SJSA1 (cell line): ENCODE measurements around the gene UPK3BL2. TPM values are rescaled to one million over a fixed set of nuclear protein-coding genes. Genes with fewer than 3 reads are reported as not detected.
"Not testable (repeated sequence)": the region's sequence is repeated elsewhere in the genome, so short reads cannot be mapped to it uniquely, and the experiment has no call there.

Source experiments
- DNase-seq, 2 experiments: peaks; one replicate each; pipeline ENCODE4 v3.0.0-alpha.2; 2015 to 2020; ENCODE audit warnings: low spot score in 2 of 2, low read depth in 1 of 2
- H3K27ac ChIP-seq: fragments of 250-450 bp; sonication (Bioruptor Pico); 2 replicates; pipeline ENCODE4 v1.5.1; 2020; ENCODE audit warnings: mild to moderate bottlenecking, moderate library complexity
- H3K27me3 ChIP-seq: fragments of 250-450 bp; sonication (Bioruptor Pico); replicated peaks from 2 replicates; pipeline ENCODE4 v1.5.1; 2020; ENCODE audit warnings: mild to moderate bottlenecking, moderate library complexity
- H3K36me3 ChIP-seq: fragments of 250-450 bp; sonication (Bioruptor Pico); 2 replicates; pipeline ENCODE4 v1.5.1; 2020; ENCODE audit warnings: mild to moderate bottlenecking
- H3K4me1 ChIP-seq: fragments of 250-450 bp; sonication (Bioruptor Pico); replicated peaks from 2 replicates; pipeline ENCODE4 v1.6.1; 2021; ENCODE audit warnings: mild to moderate bottlenecking
- H3K4me3 ChIP-seq: fragments of 250-450 bp; sonication (Bioruptor Pico); 2 replicates; pipeline ENCODE4 v1.5.1; 2020; ENCODE audit warnings: mild to moderate bottlenecking
- H3K9me3 ChIP-seq: fragments of 250-450 bp; sonication (Bioruptor Pico); replicated peaks from 2 replicates; pipeline ENCODE4 v1.5.1; 2020; ENCODE audit warnings: mild to moderate bottlenecking
- total RNA-seq: library from RNA; depleted of rRNA; stranded (reverse); fragments of >200 nt; shearing (Covaris generic); gene quantifications from 2 replicates; pipeline ENCODE4 v1.2.3, GENCODE V29; 2014; rRNA removed

The UPK3BL2 gene, protein sequence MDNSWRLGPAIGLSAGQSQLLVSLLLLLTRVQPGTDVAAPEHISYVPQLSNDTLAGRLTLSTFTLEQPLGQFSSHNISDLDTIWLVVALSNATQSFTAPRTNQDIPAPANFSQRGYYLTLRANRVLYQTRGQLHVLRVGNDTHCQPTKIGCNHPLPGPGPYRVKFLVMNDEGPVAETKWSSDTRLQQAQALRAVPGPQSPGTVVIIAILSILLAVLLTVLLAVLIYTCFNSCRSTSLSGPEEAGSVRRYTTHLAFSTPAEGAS
- total RNA-seq: 0.24 and 1.6 TPM in 2 replicates

DNA sequence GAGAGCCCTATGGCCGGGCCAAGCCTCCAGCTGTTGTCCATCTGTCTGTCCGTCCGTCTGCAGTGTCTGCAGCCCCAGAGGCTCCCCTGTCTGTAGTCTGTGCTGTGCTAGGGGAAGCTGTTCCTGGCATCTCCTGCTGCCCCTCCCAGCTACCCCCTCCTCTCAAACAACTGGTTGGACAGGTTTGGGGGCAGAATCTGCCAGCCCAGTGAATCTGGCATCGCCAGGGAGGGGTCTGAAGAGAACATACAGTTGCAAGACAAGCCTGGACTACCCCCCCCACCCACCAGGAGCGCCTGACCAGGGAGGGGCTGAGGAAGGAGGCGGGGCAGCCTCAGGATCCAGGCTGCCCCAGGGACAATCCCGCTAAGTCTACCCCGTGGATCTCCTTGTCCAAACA is at the start of gene UPK3BL2:
TSS of gene UPK3BL2 (minus strand) at position 101 of the 400 bp plus-strand sequence. CDS start at position 41, 60 bp downstream.
- H3K27me3 ChIP-seq, H3K27ac ChIP-seq, H3K36me3 ChIP-seq: not testable (repeated sequence)

GRCh38 chr7:102592477-102593019 is 49.1 kb upstream of the UPK3BL2 start:
- H3K4me3 ChIP-seq, H3K36me3 ChIP-seq, H3K9me3 ChIP-seq, H3K27me3 ChIP-seq, H3K4me1 ChIP-seq, H3K27ac ChIP-seq: not testable (repeated sequence)
- DNase-seq: peak in 1 of 2 experiments; percentile 21

More for the DNA sequence above, at the start of gene UPK3BL2:
- not testable (repeated sequence) for DNase-seq, H3K9me3 ChIP-seq, H3K4me1 ChIP-seq, H3K4me3 ChIP-seq

DNA sequence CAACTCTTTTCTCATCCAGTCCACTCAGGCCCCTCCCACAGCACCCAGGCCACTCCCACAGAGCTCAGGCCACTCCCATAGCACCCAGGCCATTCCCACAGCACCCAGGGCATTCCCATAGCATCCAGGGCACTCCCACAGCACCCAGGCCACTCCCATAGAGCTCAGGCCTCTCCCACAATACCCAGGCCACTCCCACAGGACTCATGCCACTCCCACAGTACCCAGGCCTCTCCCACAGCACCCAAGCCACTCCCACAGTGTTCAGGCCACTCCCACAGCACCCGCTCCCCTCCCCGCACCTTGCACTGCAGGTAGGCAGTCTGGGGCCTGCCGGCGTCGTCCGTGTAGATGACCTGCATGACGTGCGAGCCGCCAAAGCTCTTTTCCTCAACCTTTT is 46.4 kb upstream of the UPK3BL2 start:
- DNase-seq, H3K27me3 ChIP-seq, H3K9me3 ChIP-seq, H3K4me3 ChIP-seq, H3K27ac ChIP-seq, H3K4me1 ChIP-seq, H3K36me3 ChIP-seq: not testable (repeated sequence)

- not testable (repeated sequence) for H3K36me3 ChIP-seq
Observed at GRCh38 chr7:102583495-102583894, 40.0 kb upstream of the UPK3BL2 start.

GRCh38 chr7:102581722-102582121 is 38.2 kb upstream of the UPK3BL2 start:
- DNase-seq, H3K9me3 ChIP-seq, H3K36me3 ChIP-seq, H3K27me3 ChIP-seq, H3K27ac ChIP-seq, H3K4me1 ChIP-seq, H3K4me3 ChIP-seq: not testable (repeated sequence)

More at GRCh38 chr7:102583495-102583894, 40.0 kb upstream of the UPK3BL2 start:
- H3K4me3 ChIP-seq, DNase-seq, H3K4me1 ChIP-seq, H3K27me3 ChIP-seq, H3K27ac ChIP-seq, H3K9me3 ChIP-seq: not testable (repeated sequence)

DNA sequence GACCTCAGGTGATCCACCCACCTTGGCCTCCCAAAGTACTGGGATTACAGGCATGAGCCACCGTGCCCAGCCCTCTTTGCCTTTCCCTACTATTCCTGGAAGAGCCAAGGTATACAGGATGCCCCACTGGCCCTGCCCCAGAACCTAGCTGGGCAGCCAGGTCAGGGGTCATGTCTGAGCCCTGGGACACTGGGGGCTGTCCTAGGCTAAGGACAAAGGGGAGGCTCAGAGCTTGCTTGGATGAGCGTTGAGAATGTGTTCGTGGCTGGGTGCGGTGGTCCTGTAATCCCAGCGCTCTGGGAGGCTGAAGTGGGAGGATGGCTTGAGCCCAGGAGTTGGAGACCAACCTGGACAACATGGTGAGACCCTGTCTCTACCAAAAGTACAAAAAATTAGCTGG is 35.0 kb upstream of the UPK3BL2 start:
- not testable (repeated sequence) for H3K27me3 ChIP-seq, H3K9me3 ChIP-seq, H3K36me3 ChIP-seq, H3K4me1 ChIP-seq, H3K4me3 ChIP-seq, H3K27ac ChIP-seq
- DNase-seq: peak in 1 of 2 experiments; percentile 40

DNA sequence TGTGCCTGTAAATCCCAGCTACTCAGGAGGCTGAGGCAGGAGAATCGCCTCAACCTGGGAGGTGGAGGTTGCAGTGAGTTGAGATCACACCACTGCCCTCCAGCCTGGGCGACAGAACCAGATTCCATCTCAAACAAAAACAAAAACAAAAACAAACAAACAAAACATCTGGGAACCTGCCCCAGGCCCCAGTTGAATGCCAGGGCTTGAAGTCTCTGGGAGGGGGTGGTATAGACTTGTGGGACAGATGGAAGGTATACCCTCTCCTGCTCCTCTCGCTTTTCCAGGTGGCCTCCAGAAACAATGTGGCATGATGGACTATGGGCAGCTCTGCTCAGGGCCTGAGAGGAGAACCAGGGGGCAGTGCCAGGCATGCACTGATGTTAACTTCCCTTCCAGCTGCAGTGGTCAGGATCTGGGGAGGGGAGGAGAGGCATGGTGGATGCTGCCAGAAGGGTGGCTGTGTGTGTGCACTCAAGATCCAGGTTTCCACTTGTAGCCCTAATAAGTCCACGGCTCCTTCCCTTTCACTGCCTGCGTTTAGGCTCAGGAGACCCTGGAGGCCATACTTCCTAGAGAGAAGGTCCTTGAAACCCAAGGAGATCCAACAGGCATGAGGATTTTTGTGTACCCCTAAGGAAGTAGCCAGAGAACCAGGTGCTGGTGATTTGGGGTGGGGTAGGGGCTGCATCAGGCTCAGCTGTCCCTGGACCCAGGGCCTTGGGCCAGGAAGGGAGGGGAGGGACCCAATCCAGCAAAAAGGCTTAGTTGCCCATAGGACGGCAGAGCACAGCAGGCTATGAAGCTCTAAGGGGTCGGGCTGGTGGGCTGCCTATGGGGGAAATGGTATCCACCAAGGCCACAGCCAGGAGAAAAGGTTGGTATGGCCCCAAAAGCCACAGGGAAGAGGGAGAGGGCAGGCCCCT is 34.1 kb upstream of the UPK3BL2 start:
- H3K9me3 ChIP-seq, H3K4me1 ChIP-seq, H3K4me3 ChIP-seq, H3K27me3 ChIP-seq, H3K27ac ChIP-seq, H3K36me3 ChIP-seq: not testable (repeated sequence)
- peak in 1 of 2 experiments; percentile 39 for DNase-seq

- not testable (repeated sequence) for H3K4me1 ChIP-seq, H3K27ac ChIP-seq, H3K4me3 ChIP-seq, DNase-seq, H3K9me3 ChIP-seq, H3K36me3 ChIP-seq, H3K27me3 ChIP-seq
Observed at GRCh38 chr7:102576363-102576762, 32.9 kb upstream of the UPK3BL2 start.

DNA sequence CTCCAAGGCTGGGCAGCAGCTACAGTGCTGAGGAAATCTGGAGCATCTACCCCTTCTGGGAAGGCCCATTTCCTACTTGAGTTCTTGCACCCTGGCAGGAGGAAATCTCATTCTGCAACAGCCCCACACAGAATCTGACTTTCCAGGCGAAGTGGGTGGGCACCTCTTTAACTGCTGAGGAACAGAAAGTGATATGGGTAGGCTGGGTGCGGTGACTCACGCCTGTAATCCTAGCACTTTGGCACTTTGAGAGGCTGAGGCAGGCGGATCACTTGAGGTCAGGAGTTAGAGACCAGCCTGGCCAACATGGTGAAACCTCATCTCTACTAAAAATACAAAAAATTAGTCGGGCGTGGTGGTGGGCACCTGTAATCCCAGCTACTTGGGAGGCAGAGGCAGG is 31.1 kb upstream of the UPK3BL2 start:
- H3K27me3 ChIP-seq, H3K9me3 ChIP-seq, H3K36me3 ChIP-seq, H3K27ac ChIP-seq, H3K4me1 ChIP-seq, H3K4me3 ChIP-seq, DNase-seq: not testable (repeated sequence)

- H3K27ac ChIP-seq: peak within 1 kb of the TSS; percentile 35
- H3K4me3 ChIP-seq: peak within 1 kb of the TSS; percentile 55
Observed at GRCh38 chr7:102572261-102573239, 29.1 kb upstream of the UPK3BL2 start, which contains the start of gene POLR2J3. TSS of gene POLR2J3 (minus strand) at chr7:102572583. CDS start at chr7:102572521, 62 bp downstream.

DNA sequence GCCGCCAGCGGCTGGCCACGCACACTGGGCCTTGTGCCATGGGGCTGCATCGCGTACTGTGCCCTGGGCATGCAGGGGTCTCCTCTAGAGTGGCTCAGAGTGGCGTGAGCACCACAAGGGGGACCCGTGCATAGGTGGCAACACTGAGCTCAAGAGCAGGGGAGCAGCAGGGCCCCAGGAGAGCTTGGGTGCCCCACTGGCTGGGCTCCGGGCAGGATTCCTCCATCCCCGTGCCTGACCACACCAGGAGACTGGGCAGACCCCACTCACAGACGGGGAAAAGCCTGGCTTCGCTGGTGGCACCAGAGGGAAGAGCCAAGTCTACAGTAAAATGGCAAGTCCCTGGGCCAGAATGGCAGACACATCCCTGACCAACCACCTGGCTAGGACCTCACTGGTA is 25.1 kb upstream of the UPK3BL2 start:
- not testable (repeated sequence) for H3K9me3 ChIP-seq, H3K27me3 ChIP-seq
- peak in 1 of 2 experiments; percentile 37 for DNase-seq

More at GRCh38 chr7:102572261-102573239, 29.1 kb upstream of the UPK3BL2 start, which contains the start of gene POLR2J3:
- peak; percentile 84 to 97 for DNase-seq
- not testable (repeated sequence) for H3K36me3 ChIP-seq, H3K27me3 ChIP-seq, H3K4me1 ChIP-seq, H3K9me3 ChIP-seq

DNA sequence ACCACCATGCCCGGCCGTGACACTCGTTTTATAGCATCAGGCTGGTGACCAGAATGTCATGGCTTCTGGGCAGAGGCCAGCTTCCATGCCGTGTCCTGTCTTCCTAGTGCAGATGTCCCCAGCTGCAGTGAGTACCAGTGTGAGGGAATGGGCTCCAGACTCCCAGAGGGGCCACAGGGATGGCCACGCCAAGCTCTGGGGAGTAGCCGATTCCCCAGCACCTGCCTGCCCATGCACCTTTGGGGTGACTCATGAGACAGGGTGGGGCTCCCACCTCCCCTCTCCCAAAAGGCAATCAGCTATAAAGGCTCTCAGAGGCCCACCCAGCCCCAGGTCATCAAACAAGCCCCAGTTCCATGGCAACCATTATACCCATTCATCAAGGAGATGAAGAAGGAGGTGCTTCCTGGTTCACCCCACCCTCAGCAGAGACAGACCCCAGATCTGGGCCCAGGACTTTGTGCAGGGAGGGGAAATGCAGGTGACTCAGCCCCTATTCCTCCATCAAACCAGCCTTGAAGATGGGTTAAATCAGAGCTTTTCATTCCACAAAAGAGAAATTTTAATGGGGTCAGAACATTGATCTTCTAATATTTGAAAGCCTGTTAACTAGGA is 7.4 kb upstream of the UPK3BL2 start, which contains the start of gene SPDYE2:
TSS of gene SPDYE2 (plus strand) at position 419 of the 615 bp plus-strand sequence. CDS start 2,030 bp downstream, outside the sequence.
- H3K36me3 ChIP-seq, H3K4me3 ChIP-seq, H3K27ac ChIP-seq, DNase-seq, H3K9me3 ChIP-seq, H3K27me3 ChIP-seq, H3K4me1 ChIP-seq: not testable (repeated sequence)

More for the DNA sequence above, 25.1 kb upstream of the UPK3BL2 start:
- H3K4me1 ChIP-seq, H3K4me3 ChIP-seq, H3K27ac ChIP-seq, H3K36me3 ChIP-seq: not testable (repeated sequence)

GRCh38 chr7:102546353-102546752 is 2.9 kb upstream of the UPK3BL2 start:
- not testable (repeated sequence) for H3K27ac ChIP-seq, H3K4me1 ChIP-seq, H3K4me3 ChIP-seq, H3K9me3 ChIP-seq, H3K36me3 ChIP-seq, H3K27me3 ChIP-seq
- DNase-seq: peak in 1 of 2 experiments; percentile 32
